BE2C (cell line): ENCODE data around the gene CHSY3.

Source experiments
- DNase-seq: peaks from one replicate; pipeline ENCODE4 v3.0.0-alpha.2; 2020
- H3K27me3 ChIP-seq: fragments of 250-450 bp; sonication (Bioruptor Pico); 2 replicates; pipeline ENCODE4 v1.5.1; 2020; ENCODE audit warnings: mild to moderate bottlenecking
- H3K36me3 ChIP-seq: fragments of 250-450 bp; sonication (Bioruptor Pico); 2 replicates; pipeline ENCODE4 v1.5.1; 2020; ENCODE audit warnings: mild to moderate bottlenecking
- H3K4me1 ChIP-seq: fragments of 250-450 bp; sonication (Bioruptor Pico); 2 replicates; pipeline ENCODE4 v1.5.1; 2020
- H3K4me3 ChIP-seq: 2 replicates; pipeline ENCODE4 v1.5.1; 2011; ENCODE audit warnings: low read depth, low read length
- H3K9me3 ChIP-seq: fragments of 250-450 bp; sonication (Bioruptor Pico); 2 replicates; pipeline ENCODE4 v1.5.1; 2020
- TF ChIP-seq, protein P1 (sequence below): IDR thresholded peaks from 2 replicates; pipeline ENCODE4 v1.5.1; 2012; ENCODE audit warnings: mild to moderate bottlenecking, low read depth, low read length

The CHSY3 gene

DNA sequence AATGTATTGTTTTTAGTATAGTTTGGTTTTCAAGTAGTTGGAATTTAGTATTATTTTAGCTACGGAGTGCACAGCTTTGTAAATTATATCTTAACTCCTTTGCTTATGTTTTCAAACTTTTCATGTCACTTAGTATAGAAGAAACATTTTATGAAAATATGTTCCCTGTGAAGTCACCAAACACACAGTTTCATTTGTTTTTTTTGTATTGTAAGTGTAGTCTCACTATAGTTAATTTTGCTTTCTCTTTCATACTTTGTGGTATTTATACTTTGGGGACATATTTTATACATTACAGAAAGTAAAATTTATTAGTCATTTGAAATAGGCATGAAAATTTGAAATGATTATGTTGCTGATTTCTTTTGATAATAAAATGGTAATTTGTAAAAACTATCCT is 5.0 kb downstream of the CHSY3 start:
- peaks cover 46% of the 10 kb centered on the region for H3K27me3 ChIP-seq
- H3K9me3 ChIP-seq = no peaks in the 10 kb centered on the region
- TF ChIP-seq, protein P1, sequence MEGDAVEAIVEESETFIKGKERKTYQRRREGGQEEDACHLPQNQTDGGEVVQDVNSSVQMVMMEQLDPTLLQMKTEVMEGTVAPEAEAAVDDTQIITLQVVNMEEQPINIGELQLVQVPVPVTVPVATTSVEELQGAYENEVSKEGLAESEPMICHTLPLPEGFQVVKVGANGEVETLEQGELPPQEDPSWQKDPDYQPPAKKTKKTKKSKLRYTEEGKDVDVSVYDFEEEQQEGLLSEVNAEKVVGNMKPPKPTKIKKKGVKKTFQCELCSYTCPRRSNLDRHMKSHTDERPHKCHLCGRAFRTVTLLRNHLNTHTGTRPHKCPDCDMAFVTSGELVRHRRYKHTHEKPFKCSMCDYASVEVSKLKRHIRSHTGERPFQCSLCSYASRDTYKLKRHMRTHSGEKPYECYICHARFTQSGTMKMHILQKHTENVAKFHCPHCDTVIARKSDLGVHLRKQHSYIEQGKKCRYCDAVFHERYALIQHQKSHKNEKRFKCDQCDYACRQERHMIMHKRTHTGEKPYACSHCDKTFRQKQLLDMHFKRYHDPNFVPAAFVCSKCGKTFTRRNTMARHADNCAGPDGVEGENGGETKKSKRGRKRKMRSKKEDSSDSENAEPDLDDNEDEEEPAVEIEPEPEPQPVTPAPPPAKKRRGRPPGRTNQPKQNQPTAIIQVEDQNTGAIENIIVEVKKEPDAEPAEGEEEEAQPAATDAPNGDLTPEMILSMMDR = no peak
- no peaks in the 10 kb centered on the region for H3K36me3 ChIP-seq
- H3K4me3 ChIP-seq = no peak overlapping the region
- no peak for DNase-seq
- H3K4me1 ChIP-seq = no peaks in the 10 kb centered on the region

DNA sequence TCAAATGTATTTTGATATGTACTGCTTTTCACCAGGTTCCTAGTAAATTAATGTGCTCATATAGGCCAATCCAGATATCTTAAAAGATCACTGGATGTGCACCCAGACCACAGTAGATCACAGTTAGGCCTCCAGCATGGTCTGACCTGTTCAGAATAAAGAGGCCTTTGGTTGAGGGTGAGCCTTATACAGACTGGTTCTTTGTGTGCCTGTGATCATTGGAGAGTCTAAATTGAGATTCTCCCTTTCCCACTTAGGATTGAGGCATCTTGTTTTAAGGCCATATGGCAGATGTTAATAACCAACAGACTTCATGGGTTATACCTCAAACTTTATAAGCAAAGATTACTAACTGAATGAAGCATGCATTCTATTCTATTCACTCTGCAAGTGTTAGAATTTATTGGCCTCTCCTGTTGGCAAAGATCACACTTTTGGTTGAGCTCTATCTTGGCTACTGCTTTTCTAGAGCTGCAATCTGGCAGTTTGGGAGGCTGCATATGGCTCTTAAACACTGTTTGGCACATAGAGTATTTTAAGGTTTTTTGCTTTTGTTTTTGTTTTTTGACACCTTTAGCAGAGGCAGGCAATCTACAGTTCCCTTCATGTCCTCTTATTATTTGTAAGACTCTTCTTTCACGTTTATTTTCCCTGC is 8.5 kb downstream of the CHSY3 start:
- TF ChIP-seq, protein P1 = no peak
- H3K36me3 ChIP-seq = no peaks in the 10 kb centered on the region
- H3K4me3 ChIP-seq = no peak overlapping the region
- no peak for DNase-seq
- H3K4me1 ChIP-seq = no peaks in the 10 kb centered on the region
- no peaks in the 10 kb centered on the region for H3K9me3 ChIP-seq
- H3K27me3 ChIP-seq = peaks cover 11% of the 10 kb centered on the region

DNA sequence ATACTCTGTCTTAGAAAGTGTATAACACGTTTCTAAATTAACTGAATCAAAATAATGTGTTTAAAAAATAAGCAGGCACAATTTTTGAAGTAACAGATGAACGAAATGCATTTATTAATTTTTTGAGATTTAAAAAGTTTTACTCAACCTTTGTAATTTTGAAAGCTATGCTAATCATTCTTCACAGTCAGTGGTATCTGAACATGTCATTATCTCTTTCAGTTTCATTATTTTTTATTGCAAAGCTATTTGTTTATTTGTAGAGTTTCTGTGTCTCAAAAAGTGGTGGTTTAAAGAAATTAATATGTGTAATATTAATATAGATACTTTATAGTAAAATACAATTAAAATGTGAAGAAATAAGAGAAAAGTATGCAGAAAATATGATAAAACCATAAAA is 11.2 kb downstream of the CHSY3 start:
- Histone ChIP-seq H3K36me3 (no peaks in the 10 kb centered on the region), H3K27me3 (no peaks in the 10 kb centered on the region), H3K9me3 (no peaks in the 10 kb centered on the region), H3K4me3 (no peak overlapping the region), H3K4me1 (no peaks in the 10 kb centered on the region)
- DNase-seq = no peak
- TF ChIP-seq, protein P1 = no peak

DNA sequence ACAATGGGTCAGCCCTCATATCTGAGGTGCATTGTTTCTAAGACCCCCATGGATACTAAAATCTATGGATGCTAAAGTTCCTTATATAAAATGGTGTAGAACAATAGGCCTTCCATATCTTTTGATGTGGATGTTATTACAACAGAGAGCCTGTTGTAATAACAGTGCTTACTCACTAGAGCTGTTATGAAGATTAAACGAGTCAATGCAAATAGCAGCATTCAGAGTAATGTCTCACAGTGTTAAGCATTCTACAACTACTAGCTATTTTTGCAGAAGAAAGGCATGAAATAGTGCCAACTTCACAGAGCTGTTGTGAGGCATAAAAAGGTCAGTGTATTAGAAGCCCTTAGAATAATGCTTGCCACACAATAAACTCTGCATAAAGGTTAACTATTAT is 13.0 kb downstream of the CHSY3 start:
- no peak for DNase-seq
- no peaks in the 10 kb centered on the region for H3K36me3 ChIP-seq
- no peaks in the 10 kb centered on the region for H3K27me3 ChIP-seq
- TF ChIP-seq, protein P1 = no peak
- no peak overlapping the region for H3K4me3 ChIP-seq
- H3K4me1 ChIP-seq = no peaks in the 10 kb centered on the region
- H3K9me3 ChIP-seq = no peaks in the 10 kb centered on the region

DNA sequence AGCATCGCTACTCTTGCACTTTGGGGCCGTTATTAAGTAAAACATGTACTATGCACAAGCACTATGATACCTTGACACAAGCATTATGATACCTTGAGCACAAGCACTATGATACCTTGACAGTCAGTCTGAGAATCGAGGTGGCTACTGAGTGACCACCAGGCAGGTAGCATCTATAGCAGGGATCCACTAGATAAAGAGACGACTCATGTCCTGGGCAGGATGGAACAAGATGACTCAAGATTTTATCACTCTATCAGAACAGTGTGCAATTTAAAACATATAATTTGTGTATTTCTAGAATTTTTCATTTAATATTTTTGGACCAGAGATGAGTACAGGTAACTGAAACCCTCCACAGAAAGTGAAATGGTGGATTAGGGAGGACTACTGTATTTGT is 16.9 kb downstream of the CHSY3 start:
- TF ChIP-seq, protein P1 = no peak
- Histone ChIP-seq H3K4me3 (no peak overlapping the region), H3K4me1 (no peaks in the 10 kb centered on the region), H3K36me3 (no peaks in the 10 kb centered on the region), H3K9me3 (no peaks in the 10 kb centered on the region), H3K27me3 (peaks cover 5% of the 10 kb centered on the region; the same call in 1 of the 2 replicates)
- no peak for DNase-seq

DNA sequence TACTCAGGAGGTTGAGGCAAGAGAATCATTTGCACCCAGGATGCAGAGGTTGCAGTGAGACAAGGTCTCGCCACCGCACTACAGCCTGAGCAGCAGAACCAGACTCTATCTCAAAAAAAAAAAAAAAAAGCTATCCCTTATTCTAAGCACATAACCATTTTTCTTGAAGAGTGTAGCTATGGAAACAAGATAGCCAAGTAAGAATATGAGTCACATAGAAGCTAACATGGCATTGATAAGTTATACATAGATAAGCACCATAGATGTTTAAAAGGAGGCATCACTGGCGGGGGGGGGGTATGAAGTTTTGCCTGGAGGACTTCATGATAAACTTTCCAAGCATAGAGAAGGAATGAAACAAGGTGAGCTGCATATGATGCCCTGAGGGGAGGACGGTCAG is 26.0 kb downstream of the CHSY3 start:
- TF ChIP-seq, protein P1 = no peak
- Histone ChIP-seq H3K27me3 (peaks cover 18% of the 10 kb centered on the region), H3K36me3 (no peaks in the 10 kb centered on the region), H3K9me3 (no peaks in the 10 kb centered on the region), H3K4me1 (no peaks in the 10 kb centered on the region), H3K4me3 (no peak overlapping the region)
- no peak for DNase-seq
